NCI-H510A treated with DMSO at 0.1 percent for 48 hours (cell line): Measurements from ENCODE around the gene ATF7IP.

Experiments used
- DNase-seq: peaks from one replicate; lab custom pipeline; 2025; lab: John Stamatoyannopoulos, UW

ATF7IP gene

DNA sequence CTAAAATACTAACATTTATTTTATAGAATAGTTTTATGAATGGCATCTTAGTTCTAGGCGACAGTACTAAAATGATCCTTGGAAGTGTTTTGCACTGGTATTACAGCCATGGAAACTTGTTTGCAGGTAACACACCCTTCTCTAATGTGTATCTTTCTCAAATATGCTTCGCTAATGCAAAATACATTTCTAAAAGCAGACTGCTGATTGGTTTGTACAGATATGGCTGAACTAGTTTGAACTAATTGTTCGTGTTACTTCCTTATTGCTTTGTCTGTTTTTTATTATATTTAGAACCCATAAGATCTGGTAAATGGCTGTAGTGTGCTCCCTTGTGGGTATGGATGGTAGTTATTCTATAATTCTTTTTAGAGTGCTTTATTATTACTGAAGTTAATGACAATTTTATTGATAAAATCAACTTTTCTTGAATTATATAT is 53.0 kb downstream of the ATF7IP start:
- no peak for DNase-seq

DNA sequence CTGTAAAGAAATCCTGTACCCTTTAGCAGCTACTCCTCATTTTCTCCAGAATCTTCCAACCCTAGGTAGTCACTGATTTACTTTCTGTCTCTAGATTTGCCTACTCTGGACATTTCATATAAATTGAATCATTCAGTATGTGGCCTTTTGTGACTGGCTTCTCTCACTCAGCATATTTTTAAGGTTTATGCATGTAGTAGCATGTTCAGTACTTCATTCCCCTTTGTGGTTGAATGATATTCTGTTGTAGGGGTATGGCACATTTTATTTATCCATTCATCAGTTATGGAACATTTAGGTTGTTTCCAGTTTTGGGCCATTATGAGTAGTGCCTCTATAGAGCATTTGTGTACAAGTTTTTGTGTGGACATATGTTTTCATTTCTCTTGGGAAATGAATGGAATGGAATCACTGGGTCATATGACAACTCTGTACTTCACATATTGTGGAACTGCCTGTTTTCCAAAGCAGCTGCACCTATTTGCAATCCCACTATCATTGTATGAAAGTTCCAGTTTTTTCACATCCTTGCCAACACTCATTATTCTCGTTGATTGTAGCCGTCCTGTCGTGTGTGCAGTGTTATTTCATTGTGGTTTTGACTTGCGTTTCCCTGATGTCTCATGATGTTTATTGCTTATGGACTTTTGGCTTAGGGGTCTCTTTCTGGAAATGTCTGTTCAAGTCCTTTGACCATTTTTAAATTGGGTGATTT is 57.2 kb downstream of the ATF7IP start:
- DNase-seq, result no peak

DNA sequence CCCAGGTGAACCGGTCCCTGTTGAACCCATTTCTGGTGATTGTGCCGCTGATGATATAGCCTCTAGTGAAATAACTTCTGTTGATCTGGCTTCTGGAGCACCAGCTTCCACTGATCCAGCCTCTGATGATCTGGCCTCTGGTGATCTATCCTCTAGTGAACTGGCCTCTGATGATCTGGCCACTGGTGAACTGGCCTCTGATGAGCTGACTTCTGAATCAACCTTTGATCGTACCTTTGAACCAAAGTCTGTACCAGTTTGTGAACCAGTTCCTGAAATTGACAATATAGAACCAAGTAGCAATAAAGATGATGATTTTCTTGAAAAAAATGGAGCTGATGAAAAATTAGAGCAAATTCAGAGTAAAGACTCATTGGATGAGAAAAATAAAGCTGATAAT is 59.1 kb downstream of the ATF7IP start:
- DNase-seq, result no peak

DNA sequence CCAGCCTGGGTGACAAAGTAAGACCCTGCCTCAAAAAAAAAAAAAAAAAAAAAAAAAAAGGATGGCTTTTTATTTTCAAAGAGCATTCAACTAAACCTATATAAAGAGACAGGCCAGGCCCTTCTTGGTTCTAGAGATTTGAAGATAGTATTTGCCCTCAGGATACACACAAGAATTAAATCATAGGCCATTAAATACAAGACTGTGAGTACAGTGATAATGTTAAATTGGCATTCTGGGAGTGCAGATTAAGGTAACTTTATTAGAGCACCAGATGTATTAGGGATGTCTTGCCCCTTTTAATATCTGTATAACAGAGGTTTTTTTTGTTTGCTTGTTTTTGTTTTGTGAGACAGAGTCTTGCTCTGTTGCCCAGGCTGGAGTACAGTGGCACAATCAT is 61.3 kb downstream of the ATF7IP start:
- no peak for DNase-seq

DNA sequence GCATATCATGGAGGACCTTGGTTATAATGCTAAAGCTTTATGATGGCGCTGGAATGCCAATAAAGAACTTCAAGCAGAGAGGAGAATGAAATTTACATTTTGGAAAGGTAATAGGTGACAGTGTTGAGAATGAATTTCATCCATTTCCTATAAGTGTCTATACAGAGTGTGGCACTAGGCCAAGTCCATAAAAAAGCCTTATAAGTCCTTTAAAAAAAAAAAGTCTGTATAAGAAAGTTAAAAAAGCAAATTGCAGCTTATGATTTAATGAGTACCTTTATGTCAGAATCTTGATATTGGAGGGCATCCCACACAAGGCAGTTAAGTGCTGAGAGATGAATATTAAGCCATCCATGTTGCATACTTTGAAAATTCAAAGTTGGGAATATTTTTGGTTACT is 62.4 kb downstream of the ATF7IP start:
- no peak for DNase-seq

DNA sequence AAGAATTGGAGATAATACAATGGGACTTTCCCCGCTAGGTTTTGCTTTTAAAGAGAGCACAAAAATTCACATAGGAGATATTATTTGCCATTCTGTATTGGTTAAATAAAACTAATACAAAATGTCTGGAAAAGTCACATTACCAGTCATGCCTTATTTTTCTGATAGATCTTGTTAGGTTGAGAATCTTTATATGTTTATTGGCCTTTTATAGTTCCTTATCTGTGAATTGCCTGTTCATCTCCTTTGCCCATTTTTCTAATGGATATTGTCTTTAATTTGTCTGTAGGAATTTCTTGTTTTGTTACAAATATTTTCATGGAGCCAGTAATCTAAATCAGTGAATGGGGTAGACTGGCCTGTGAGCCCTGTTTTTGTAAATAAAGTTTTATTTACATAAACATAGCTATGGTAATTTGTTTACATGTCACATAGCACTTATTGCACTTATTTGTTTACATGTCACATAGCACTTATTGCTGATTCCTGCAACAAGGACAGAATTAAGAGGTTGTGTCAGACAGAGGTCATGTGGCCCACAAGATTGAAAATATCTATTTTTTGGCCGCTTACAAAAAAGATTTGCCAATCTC is 65.0 kb downstream of the ATF7IP start:
- no peak for DNase-seq

DNA sequence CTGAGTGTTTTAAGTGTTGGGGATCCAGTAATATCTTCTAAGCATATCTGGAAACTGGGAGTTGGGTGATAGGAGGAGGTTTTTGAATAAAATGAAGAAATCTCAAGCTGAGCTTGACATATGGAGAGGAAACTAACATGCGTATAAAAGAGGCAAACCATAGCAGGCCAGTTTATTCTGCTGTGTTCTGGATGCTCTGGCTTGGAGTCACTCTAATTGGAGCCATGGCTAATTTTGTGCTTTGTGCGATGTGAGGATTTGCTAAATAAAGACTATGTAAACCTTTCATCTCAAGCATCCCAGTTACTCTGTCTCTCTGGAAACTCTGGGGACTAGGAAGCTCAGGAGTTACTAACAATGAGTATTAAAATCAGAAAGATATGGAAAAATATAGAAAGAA is 66.5 kb downstream of the ATF7IP start:
- no peak for DNase-seq

DNA sequence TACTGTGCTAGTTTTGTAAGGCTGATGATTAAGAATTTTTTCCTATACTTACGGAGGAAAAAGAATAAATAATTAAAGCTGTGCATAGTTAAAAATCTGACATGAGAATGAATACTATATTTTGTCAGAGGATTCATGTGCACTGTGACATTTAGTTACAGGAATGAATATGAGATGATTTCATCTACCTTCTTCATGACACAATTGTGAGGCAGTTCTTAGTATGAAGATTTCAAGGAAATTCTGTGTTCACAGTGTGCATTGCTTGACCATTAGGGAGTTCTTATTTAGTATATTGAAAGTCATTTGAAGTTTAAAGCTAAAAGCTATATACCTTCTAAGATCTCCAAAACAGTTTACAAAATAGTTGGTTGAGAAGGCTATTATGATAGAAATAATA is 70.1 kb downstream of the ATF7IP start:
- DNase-seq, result no peak

DNA sequence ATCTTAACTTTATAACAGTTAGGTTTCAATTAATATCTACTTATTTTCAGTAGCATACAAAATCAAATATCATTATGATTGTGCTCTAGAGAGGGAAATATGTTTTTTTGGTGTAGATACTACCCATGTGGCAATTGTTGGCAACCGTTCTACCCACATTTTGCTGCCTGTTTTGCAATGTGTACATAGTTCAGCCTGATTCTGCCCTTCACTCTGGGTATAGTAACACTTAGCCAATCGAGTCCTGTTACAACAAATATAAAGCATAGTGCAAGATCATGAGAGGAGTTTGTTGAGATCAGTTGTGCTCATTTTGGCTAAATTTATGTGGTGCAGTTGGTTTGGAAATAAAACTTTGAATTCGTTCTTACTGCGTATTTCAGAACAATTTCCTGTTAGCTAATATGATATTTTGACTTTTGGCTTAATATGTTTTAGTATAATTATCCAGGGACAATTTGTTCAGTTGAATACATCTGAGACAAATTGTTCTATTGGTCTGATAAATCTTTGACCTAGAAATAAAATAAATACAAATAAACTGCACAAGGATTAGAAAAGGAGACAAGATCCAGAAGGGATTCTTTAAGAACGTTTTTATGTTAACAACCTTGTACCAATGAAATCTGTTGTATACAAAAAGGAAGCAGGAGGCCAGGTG is 76.9 kb downstream of the ATF7IP start:
- no peak for DNase-seq

DNA sequence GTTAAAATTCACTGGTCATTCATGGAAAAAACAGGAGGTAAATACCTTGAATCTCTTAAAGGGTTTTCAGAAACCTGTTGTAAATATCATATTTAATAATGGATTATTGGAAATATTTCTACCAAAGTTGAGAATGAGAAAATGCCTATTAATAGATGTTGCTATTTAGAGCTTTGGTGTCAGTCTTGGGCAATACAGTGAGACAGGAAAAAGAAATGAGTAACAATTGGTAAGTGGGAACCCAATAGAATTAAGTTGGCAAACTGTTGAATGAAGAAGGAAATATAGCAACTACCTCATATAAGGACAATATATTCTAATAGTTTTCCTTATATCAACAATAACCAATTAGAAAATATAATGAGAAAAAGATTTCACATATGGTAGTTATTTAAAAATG is 78.0 kb downstream of the ATF7IP start:
- no peak for DNase-seq

DNA sequence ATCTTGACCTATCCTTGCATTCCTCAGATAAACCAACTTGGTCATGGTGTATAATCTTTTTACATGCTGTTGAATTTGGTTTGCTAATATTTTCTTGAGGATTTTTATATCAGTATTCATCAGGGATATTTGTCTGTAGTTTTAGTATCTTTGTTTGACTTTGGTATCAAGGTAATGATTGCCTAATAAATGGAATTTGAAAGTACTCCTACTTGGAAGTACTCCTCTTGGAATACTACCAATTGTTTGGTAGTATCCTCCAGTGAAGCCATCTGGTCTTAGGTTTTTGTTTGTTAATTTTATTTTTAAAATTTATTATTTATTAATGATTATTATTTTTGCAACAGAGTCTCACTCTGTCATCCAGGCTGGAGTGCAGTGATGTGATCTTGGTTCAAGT is 85.0 kb downstream of the ATF7IP start:
- DNase-seq, result no peak

DNA sequence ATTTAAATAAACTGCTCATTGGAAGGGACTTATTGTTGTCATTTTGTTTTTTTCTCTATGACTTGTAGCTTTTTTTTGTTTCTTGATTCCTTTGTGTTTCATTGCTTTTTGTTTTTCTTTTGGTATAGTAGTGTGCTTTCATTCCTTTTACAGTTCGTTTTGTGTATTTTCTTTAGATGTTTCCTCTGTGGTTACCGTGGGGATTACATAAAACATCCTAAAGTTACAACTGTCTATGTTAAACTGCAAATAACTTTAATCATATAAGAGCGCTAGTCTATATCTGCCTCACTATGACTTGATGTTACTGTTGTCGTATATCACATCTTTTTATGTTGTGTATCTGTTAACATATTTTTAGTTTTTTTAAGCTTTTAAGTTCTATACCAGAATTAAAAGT is 86.9 kb downstream of the ATF7IP start:
- no peak for DNase-seq

DNA sequence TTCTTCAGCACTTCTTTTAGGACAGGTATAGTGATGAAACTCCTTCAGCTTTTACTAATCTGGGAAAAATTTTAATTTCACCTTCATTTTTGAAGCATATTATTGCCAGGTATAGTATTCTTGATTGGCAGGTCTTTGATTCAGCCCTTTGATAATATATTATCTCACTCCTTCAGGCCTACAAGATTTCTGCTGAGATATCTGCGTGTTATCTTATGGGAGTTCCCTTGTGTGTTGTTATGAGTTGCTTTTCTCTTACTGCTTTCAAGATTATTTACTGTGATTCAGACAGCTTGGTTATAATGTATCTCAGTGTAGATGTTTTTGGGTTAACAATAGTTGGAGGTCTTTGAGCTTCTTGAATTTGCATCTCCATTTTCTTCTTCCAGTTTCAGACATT is 87.4 kb downstream of the ATF7IP start:
- no peak for DNase-seq

DNA sequence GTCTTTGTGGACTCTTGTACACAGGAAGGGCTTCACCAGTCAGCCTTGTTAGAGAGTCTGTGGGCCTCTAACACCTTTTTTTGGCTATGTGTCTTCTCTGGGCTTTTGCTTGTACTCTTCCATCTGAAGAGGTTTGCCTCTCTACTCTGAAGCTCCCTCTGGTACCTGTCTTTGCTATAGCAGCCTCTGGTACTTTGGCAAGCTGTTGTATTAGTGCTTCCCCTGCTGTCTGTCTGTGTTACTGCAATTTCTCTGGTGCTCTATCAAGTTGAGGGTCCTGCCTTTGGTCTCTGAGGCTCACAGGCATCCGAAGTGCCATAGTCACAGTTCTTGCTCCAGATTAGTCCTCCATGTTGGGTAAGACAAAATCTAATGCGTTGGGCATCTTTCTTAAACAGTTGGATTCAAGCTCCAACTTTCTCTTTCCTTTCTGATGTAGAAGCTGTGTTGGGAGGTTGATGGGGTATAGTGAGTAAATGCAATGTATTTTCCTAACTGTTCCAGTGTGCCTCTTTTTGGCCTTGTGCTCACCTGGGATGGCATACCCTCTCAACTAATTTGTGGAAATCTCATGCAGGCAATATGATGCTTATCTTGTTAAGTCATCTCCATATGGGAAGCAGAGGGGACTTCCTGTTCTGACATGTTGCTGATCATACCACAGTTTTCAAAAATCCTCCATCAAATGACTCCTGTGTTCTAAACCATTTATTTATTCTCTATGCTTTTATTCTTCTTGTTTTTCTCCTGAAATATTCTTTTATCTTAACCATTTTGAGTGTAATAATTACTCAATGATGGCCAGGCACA is 88.8 kb downstream of the ATF7IP start:
- peak; percentile 35 for DNase-seq

DNA sequence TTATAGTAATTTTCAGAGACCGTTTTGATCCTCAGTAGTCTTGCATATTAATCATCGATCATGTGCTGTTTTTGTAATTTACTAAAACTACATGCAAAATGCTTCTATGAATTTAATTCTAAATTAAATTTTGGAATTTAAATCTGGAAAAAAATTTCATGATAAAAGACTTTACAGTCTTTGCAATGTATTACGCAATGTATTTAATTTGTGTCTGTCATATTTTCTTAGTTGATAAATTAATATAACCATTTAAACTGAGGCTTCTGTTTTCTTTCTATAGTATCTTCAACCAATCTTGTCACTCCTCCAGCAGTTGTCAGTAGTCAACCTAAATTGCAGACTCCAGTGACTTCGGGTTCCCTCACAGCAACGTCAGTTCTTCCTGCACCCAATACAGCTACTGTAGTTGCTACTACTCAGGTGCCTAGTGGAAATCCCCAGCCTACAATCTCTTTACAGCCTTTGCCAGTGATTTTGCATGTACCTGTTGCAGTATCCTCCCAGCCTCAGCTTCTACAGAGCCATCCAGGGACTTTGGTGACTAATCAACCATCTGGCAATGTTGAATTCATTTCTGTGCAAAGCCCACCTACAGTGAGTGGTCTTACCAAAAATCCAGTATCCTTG is 94.8 kb downstream of the ATF7IP start:
- DNase-seq, result no peak

DNA sequence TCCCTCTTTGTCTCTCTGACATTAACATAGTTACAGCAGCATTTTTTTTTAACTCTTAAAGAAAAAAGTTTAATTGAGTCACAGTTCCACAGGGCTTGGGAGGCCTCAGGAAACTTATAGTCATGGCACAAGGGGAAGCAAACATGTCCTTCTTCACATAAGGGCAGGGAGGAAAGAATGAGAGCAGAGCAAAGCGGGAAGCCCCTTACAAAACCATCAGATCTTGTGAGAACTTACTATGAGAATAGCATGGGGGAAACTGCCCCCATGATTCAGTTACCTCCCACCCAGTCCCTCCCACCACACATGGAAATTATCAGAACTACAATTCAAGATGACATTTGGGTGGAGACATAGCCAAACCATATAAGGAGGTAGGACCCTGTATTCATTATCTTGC is 106.0 kb downstream of the ATF7IP start:
- no peak for DNase-seq

DNA sequence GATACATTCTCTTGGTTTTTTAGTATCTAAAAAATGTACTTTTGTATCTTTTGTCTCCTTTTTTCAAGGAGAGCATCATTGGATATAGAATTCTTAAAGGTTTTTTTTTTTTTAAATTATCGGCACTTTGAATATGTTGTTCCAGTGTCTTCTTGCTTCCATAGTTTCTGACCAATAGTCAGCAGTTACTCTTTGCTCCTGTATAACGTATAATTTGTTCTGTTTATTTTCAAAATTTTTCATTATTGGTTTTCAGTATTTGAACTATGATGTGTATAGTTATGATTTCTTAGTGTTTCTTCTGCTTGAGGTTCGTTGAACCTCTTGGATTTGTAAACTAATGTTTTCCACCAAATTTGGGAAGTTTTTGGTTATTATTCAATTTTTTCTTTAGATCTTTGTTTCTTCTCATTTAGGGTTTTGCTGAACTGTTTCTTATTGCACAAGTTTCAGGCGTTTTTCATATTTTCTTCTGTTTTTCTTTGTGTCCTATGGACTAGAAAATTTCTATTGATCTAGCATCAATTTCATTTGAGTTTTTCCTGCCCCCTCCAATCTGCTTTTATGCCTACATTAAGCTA is 108.3 kb downstream of the ATF7IP start:
- DNase-seq, result peak; percentile 7

DNA sequence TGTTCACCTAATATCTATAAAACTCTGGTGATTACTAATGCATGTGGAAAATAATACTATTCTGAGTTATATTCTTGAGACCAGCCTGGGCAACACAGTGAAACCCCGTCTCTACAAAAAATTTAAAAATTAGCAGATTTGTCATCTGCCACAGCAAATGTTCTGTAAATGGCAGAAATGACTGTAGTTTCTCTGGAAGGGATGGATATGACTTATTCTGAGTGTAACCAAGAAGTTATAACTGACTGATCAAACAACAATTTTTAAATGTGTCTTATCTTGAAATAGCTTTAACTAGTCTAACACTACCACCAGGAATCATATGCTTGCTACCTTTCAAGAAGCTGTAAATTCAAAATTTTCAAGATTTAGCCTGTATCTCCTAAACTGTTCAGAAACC is 113.5 kb downstream of the ATF7IP start:
- DNase-seq, result no peak

DNA sequence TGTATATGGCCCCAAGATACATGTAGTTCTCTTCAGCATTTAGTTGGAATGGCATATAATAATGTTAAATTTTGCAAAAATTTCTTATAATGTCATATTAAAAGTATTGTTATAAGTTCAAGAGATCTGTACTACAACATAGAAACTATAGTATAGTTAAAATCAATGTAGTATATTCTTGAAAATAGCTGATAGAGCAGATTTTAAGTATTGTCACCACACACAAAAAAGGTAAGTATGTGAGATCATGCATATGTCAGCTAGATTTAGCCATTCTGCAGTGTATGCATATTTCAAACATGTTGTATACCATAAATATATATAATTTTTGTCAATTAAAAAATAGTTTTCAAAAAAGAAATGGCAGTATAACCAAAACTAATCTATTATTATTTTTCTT is 115.7 kb downstream of the ATF7IP start:
- no peak for DNase-seq

DNA sequence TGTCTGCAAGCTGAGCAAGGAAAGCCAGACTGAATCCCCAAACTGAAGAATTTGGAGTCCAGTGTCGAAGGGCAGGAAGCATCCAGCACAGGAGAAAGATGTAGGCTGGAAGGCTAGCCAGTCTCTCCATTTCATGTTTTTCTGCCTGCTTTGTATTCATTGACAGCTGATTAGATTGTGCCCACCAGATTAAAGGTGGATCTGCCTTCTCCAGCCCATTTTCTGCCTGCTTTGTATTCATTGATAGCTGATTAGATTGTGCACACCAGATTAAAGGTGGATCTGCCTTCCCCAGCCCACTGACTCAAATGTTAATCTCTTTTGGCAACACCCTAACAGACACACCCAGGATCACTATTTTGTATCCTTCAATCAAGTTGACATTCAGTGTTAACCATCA is 116.9 kb downstream of the ATF7IP start:
- DNase-seq, result no peak

DNA sequence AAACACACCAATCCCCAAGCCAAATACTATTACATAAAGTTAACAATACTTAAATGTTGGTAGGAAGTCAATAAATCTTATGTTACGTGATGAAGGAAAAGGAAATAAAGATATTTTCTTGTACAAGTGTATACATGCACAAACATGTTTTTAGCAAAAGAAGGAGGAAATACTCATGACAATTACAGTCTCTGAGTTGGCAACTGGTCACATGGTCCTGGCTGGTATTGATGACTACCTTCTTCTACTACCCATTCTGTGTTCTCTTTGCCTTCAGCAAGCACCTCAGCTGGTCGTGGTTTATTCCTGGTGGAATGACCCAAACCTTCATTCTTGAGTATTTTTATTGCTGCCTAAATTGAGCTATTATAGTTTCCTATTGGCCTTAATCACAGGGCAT is 117.4 kb downstream of the ATF7IP start:
- DNase-seq, result no peak

DNA sequence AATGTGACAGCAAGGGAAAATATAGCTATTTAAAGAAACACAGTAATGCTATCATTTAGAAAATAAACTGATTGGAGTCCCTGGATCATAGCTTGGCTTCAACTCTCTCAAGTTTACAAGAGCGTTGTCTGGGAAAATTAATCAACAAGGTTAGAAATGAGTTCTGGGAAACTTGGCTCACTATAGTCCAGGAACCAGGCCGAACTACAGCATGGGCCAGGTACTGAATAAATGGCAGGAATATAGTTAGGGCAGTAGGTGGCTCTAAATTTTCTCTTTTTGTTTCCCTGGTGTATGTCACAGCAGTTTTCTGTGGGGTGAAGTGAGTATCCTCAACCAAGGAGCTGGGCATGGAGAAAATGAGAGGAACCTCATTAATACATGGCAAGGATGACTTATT is 129.8 kb downstream of the ATF7IP start:
- DNase-seq, result no peak
